Kidney tubule cell (primary cell): ENCODE data around the gene DGCR8.

ENCODE experiments used
- DNase-seq: peaks from one replicate; pipeline ENCODE4 v3.0.0-alpha.2; 2018; ENCODE audit warnings: low spot score

The DGCR8 gene

DNA sequence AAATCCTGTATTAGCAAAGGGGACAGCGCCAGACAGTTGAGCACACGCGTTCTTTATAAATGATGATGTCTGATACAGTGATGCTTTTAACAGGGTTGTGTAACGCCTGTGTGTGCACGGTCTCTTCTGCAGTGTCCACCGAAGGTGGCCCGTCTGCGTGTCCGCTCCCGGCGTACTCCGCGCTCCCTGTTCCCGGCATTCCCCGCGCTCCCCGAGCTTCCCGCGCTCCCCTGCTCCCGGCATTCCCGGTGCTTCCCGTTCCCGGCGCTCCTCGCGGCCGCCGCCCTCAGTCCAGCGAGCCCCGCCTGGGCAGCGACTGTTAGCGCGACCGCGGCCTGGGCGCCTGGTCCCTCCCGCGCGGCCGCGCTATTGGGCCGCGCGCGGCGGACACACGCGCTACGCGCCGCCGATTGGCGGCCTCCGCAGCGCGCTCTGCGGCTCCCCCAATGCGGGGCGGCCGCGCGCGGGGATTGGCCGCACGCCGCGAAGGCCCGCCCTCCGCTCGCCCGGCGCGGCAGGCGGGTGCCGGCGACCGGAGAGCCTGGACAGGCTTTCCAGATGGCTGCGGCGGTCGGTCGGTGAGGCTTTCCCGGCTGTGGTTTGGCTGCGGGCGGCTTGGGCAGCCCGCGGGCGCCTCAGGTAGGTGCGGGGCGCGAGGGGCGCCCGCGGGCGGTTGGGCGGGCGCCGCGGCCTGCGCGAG is at the start of gene DGCR8:
Gene DGCR8 (plus strand): TSS at position 497 of the 700 bp plus-strand sequence. CDS start 5,723 bp downstream, outside the sequence.
- peak; percentile 96 for DNase-seq

DNA sequence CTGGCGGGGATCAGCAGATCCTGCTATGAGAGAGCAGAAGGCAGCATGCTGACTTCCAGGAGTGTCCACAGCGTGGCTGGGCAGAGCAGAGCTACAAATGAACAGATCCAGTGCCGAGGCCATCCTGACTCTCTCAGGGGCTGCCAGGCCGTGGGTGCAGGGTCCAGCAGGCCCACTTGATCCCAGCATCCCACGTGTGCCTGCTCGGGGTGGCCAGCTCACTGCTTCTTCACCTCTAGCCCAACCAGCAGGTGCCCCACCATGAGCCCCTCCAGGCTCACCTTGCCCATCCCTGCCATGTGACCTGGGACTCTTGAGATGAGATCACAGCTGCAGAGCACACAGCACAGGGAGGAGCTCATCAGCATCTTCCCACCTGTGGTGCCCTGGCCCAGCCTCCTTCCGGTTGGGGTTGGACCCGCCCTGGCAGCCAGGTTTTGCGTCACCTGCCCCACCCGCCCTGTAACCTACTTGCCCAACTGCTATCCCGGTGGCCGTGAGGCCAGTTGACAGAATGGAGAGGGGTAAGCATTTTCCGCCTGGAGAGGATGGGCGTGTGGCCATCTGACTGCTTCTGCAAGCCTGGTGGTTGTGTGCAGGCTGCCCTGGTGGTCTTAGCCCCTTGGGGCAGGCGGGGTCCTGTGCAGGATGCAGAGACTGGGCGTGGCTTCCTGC is 48.2 kb upstream of the DGCR8 start:
- no peak for DNase-seq

DNA sequence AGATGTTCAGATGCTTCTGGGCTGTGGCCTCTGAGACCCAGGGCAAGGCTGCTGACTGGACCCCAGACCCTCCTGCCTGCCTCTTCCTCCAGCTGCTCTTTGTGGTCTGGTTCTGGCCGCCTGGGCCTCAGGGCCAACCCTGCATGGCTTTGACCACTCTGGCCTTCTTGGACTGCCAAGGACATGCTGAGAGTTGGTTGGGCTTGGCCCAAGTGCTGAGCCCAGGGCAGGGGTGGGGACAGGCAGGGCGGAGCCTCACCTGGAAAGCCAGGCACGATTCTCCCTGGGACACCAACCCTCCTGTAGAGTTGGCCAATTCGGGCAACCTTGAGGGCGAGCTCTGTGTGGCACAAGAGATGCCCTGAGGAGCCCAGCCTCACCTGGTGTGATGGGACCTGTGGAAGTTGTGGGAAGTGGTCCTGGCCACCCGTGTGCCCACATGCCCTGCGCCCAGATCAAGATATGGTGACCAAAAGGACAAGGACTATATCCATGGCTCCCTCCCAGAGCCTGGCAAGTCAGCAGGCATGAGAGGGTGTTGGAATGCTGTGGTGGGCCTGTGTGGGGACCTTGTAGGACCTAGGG is 47.5 kb upstream of the DGCR8 start:
- DNase-seq: no peak

DNA sequence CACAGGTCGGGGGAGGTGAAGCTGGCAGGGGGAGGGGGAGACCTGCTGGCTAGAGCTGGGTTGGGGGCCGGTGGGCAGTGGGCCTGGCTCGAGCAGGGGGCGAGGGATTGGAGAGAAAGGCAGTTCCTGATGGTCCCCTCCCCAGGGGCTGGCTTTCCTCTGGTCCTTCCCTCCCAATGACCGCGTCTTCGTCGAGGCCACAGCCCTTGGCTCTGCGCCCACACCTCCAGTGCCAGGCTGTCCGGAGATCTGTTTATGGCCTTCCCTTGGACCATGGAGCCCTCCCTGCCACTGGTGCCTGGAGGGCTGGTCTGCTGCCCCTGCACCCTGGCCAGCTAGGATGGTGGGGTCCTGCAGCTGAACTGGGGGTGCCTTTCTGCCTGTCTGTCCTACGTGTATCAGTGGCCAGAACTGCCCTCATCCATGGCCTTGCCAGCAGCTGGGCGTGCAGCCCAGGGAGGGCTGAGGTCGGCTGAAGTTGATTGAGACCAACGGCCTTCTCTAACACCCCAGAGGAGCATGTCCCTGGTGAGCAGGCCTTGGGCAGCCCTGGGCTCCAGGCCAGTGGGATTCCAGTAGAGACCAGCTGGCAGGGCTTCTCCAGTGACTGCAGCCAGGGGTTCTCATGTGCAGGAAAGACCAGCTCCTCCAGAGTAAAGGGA is 46.9 kb upstream of the DGCR8 start:
- DNase-seq: no peak

DNA sequence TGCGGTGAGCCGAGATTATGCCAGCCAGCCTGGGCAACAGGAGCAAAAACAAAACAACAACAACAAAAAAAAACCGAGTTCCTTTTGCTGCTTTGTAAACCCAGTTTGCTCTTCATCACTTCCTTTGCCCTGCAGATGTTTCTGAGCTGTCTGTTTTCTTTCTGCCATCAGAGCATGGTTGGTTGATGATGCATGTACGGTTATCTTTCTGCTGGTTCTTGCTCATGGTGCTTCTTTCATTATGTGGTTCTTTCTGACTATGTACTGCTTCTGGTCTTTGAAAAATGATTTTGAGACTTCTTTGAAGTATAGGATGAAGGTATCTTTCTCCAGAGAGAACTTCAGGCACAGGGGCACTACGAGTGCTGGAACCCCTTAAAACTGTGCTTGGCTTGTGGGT is 45.9 kb upstream of the DGCR8 start:
- DNase-seq: peak; percentile 32

DNA sequence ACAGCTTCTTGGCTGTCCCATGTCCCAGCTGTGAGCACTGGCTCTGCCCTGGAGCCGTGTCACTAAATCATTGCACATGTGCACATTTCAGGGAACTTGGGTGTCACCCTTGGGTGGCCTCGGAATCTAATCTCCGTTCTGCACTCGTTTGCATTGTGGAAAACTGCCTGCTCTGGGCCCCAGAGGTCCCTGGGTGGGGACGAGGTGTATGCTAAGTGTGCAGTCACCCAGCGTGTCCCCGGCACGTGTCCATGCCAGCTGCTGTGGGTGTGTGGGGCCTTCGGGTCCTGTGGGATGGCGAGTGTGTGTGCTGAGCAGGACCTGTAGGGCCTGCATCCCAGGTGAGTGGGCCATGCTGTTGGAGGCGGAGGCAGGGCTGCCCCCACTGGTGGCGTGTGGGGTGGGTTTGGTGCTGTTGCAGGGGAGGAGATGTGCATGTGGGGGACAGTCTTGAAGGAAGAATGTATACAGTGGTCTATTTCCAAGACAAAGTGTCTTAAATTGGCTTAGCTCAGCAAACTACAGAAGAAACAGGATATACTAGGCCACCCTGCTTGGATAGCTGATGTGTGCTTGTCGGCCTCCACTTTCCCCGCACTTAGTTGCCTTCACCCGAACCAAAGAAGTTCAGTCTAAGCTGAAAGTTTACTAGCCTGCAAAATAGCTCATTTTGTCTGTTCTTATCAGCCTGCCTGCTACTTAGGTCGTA is 44.5 kb upstream of the DGCR8 start:
- no peak for DNase-seq

DNA sequence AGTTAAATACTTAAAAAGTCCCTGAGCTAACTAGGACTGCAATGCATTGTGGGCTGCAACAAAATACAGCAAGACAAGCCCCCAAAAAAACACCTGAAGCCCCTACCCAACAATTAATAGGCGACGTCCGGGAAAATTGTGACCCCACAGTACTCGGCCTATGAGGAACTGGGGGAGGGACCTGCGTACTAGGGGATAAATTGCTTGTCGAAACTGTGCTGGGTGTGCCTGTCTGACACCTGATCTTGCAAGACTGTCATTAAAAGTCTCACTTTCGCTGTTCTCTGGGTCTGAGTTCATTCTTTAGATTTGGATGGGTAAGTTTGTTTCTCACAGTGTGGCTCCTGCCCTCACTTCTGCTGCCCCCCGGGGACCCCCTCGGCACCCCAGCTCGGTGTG is 44.0 kb upstream of the DGCR8 start:
- no peak for DNase-seq

DNA sequence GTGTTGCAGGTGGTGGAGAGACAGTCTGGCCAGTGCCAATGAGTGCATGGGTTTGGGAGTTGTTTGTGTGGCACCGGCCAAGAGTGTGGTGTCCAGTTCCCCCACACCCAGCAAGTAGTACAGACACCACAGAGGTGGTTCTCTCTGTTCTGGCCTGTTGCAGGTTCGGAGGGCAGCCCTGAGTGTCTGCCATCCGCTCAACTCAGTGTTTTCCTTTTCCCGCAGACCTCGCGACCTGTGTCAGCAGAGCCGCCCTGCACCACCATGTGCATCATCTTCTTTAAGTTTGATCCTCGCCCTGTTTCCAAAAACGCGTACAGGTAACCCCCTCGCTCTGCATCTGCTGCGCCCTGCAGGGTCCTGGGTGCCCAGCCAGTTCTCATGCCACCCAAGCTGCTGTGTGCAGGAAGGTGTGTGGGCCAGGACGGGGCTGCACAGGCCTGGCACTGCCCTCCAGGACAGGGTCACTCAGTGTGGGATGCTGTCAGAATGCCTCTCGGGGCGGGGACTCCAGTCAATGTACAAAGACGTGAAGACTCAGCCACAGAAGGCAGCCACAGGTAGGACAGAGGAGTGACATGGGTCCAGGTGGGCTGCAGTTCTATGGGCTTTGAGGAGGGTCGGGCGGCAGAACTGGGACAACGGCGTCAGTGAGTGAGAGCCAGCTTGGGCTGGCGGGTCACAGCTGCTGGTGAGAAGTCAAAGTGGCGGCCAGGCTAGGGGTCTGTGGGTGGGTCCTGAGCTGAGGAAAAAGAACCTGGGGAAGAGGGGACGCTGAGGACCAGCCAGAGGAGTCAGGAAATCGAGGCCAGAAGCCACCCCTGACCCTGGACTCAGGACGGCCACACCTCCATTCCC is 43.3 kb upstream of the DGCR8 start:
- no peak for DNase-seq

DNA sequence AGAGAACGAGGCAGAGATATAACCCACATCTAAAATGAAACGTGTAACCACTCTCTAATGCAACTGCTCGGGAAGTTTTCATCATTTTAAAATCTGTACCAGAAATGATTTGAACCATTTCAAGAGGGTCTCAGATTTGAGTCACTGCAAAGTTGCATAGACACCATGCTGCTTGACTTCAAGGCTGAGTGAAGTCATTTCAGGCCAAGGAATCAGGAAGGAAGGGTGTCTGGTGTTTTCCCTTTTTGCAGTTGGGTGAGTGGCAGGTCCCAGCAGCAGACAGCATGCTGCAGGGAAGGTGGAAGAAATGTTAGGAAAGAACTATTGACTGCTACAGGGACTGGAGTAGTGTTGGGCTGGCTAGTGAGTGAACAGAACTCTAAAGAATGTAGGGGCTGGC is 42.6 kb upstream of the DGCR8 start:
- DNase-seq: no peak

DNA sequence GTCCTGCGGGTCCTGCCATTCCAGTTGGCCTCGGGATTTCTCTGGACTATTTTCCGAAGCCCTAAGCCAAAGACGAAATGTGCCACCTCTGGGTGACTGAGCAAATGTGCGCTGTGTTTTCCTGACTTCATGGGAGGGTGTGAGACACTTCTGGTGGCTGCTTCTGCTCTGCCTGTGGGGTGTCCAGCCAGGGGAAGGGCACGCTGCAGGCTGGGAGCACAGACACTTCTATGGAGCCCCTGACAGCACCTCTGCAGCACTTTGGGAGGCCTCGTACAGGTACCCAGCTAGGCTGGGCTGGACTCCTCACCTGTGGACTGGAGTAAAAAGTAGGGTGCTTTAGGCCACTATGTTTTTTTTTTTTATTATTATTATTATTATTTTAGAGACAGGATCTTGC is 41.5 kb upstream of the DGCR8 start:
- DNase-seq: no peak

DNA sequence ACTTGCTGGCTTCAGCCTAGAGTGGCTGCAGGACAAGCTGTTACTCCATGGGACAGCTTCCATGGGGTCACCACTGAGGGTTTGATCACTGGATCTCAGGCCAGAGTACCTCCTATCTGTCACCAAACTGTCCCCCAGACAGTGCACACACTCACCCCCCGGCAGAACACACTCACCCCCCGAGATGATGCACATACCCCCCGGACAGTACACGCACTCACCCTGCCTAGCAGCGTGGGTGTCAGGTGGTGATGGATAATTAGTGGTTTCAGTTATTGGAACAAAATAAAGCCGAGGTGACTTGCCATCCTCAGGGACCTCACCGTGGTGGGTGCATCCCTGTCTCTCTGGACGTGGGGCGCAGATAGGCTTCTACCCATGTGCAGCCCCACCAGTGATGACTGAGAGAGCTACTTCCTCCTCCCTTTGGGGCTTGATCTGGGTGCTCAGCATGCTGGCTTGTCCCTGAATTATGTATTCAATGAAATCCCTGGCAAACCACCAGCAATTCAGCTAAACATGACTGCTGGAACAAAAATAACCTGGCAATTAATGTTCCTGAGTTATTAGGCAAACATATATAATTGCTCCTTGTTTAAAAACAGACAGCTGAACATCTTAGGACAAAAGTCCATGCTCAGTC is 40.2 kb upstream of the DGCR8 start:
- DNase-seq: no peak

DNA sequence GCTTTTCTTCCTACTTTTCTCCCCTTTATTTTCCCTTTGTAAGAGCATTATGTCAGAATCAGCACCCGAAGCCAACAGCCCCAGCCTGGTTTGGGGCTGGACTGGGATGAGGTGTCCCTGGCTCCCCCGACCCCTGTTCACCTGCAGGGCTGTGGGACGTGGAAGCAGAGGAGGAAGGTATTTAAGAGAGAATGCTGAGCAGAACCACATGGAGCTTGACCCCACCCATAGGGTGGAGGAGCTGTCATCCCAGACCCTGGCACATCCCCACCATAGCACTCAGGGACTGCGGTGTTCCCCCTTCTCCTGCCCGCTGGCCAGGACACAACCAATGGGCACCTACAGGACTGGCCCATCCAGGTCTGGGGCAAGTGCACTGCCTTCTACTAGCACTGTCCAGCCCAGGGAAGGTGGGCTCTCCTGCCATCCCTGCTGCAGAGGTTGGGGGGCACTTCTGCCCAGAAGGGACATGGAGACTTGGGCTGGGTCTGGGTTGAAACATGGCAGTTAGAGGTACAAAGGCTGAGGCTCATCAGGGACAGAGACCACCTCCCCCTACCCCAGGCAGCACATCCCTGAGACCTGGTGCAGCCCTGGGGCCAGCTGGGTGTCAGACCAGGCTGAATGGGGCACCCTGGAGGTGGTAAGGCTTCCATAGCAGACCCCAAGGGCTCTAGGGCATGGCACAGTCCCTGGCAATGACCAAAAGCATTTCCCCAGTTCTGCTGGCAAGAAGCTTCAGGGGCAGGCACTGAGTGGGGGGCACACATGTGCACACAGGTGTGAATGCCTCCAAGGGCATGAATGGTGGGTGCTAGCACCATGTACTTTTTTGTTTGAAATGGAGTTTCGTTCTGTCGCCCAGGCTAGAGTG is 39.5 kb upstream of the DGCR8 start:
- DNase-seq: no peak

DNA sequence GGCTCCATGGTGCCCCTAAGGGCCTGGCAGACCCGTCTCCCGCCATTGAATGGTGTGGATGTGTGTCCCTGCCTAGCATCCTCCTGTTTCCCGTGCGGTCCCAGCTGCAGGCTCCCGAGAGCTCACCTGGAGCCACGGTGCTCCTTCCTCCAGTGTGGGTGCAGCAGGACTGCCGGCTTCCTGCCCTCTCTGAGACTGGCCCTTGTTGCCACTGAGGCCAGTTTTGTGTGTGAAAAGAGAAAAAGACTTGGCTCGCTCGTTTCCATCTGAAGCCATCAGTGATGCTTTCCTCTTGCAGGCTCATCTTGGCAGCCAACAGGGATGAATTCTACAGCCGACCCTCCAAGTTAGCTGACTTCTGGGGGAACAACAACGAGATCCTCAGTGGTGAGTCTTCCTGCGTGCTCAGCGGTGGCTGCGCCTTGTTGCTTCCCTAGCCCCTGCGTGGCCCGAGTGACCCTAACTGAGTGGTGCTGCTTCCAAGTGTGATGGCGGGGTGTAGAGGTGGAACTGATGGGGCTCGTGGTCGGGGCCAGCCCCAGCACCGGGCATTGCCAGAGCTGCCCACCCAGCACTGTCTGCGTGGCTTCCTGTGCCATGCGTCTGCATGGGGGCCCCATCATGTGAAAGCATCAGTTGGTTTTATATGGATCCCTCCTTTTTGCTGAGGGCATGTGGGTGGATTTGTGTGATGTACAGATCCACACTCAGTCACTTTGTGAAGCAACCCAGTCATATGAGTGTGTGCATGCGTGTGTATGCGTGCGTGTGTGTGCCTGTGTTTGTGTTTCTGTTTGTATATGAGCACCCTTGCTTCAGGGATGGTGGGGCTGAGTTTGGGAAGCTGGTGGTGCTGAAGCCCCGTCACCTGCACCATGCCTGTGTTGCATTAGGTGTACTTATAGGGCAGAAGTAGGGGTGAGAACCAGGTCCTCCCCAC is 36.7 kb upstream of the DGCR8 start:
- no peak for DNase-seq

DNA sequence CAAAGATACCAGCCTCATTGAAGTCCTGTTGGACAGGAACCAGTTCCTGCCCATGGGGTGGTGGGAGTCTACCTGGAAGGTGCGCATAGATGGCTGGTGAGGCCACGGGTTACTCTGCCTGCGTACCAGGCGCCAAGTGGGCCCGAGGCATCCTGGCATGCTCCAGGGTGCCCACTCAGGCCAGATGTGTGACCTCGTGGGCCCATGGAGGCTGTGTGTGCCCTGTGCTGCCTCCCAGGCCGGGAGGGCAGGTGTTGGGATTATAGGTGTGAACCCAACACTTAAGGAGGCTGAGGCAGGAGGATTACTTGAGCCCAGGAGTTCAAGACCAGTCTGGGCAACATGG is 36.1 kb upstream of the DGCR8 start:
- DNase-seq: no peak

DNA sequence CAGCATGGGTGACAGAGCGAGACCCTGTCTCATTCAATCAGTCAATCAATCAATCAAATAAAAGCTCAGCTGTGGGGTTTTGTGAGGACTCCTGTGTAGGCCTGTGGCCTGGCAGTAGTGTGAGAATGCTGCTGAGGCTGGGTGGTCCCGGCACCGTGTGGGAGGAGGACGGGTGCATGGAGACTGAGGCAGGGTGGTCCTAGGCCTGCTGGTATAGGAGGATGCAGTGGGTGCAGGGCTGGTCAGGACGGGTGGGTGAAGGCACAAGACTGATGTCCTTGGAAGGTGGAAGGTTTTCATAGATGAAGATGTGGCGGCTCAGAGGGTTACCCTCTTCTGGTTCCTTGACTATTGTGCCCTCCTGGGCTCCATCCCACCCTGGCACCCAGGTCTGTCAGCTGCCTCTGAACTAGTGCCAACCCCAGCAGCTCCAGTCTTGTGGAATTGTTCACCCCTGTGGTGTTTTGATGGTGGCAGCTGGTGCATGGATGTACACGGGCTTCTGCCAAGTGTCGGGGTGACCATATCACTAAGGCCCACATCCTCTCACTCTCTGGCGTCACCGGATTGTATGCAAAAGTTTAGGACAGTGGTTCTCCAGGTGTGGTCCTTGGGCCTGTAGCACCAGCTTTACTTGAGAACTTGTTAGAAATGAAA is 35.4 kb upstream of the DGCR8 start:
- no peak for DNase-seq

DNA sequence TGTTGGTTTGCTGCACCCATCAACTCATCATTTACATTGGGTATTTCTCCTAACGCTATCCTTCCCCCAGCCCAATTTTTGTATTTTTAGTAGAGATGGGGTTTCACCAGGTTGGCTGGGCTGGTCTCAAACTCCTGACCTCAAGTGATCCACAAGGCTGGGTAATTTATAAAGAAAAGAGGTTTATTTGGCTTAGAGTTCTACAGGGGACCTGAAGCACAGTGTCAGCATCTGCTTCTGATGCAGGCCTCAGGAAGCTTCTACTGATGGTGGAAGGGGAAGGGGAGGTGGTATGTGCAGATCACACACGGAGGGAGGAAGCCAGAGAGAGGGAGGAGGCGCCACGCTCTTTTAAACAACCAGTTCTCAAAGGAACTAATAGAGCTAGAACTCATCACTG is 33.3 kb upstream of the DGCR8 start:
- no peak for DNase-seq

DNA sequence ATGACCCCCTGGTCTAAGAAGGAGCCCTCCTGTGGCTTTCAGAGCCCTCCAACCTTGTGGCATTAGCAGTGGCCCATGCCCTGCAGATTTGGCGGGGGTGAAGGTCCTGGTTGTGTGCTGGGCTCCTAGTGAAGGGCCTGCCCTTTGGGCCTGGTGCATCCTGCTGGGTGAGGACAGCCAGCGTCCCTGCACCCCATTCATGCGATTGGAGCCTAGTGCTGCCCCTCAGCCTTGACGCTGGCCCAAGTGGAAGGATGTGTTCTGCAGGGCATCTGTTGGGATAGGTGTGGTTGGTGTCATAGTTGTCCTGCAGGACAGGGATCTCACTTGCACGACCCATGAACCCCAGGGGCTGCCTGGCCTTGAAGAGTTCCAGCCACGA is 28.1 kb upstream of the DGCR8 start:
- DNase-seq: no peak
